Hematopoietic multipotent progenitor cell (in vitro differentiated cells): ENCODE data around the gene ANLN. TPM values are rescaled to one million over a fixed set of nuclear protein-coding genes. Genes with fewer than 3 reads are reported as not detected.
"Not testable (repeated sequence)": the region's sequence is repeated elsewhere in the genome, so short reads cannot be mapped to it uniquely, and the experiment has no call there.

Source experiments
- DNase-seq, 3 donors: peaks; one replicate each; pipeline ENCODE4 v3.0.0-alpha.2; 2011 to 2015; ENCODE audit warnings: low read depth in 2 of 3, low spot score in 2 of 3
- total RNA-seq: library from RNA; depleted of rRNA; stranded (reverse); fragments of >200 nt; gene quantifications from one replicate; pipeline ENCODE4 v1.2.3, GENCODE V29; 2012

ANLN gene
- total RNA-seq, 1 donor, result 4.3 TPM

- no peak for DNase-seq
Observed at GRCh38 chr7:36370046-36370445, 19.6 kb upstream of the ANLN start.

- no peak for DNase-seq
Observed at GRCh38 chr7:36372156-36372555, 17.5 kb upstream of the ANLN start.

GRCh38 chr7:36378555-36378954 lies 11.1 kb upstream of the ANLN start:
- DNase-seq, result not testable (repeated sequence)

- DNase-seq, result no peak
Observed at GRCh38 chr7:36379831-36380504, 9.7 kb upstream of the ANLN start.

- DNase-seq, result no peak
Observed at GRCh38 chr7:36381056-36381455, 8.6 kb upstream of the ANLN start.

- DNase-seq, result not testable (repeated sequence)
Observed at GRCh38 chr7:36383284-36383683, 6.4 kb upstream of the ANLN start.

GRCh38 chr7:36385646-36386045 lies 4.0 kb upstream of the ANLN start:
- DNase-seq, result not testable (repeated sequence)

GRCh38 chr7:36387435-36388231 lies 2.0 kb upstream of the ANLN start:
- DNase-seq, result no peak

GRCh38 chr7:36388423-36388822 lies 1.2 kb upstream of the ANLN start:
- DNase-seq, result no peak

GRCh38 chr7:36390199-36391090 lies 783 bp downstream of the ANLN start:
- DNase-seq, result peak in 2 of 3 donors; percentile 33 to 64

- peak in 1 of 3 donors; percentile 23 for DNase-seq
Observed at GRCh38 chr7:36391436-36392198, 2.0 kb downstream of the ANLN start.

- no peak for DNase-seq
Observed at GRCh38 chr7:36393826-36394225, 4.2 kb downstream of the ANLN start.

- no peak for DNase-seq
Observed at GRCh38 chr7:36395171-36395894, 5.7 kb downstream of the ANLN start.

- DNase-seq, result peak in 1 of 3 donors; percentile 5
Observed at GRCh38 chr7:36396150-36396549, 6.5 kb downstream of the ANLN start.

- no peak for DNase-seq
Observed at GRCh38 chr7:36400036-36400435, 10.4 kb downstream of the ANLN start.

GRCh38 chr7:36400606-36401005 lies 10.9 kb downstream of the ANLN start:
- no peak for DNase-seq

GRCh38 chr7:36403452-36403851 lies 13.8 kb downstream of the ANLN start:
- DNase-seq, result no peak

- no peak for DNase-seq
Observed at GRCh38 chr7:36404639-36405408, 15.2 kb downstream of the ANLN start.

GRCh38 chr7:36405409-36405803 lies 15.7 kb downstream of the ANLN start:
- no peak for DNase-seq
